ENCODE data around the gene PRKRA.

DNA sequence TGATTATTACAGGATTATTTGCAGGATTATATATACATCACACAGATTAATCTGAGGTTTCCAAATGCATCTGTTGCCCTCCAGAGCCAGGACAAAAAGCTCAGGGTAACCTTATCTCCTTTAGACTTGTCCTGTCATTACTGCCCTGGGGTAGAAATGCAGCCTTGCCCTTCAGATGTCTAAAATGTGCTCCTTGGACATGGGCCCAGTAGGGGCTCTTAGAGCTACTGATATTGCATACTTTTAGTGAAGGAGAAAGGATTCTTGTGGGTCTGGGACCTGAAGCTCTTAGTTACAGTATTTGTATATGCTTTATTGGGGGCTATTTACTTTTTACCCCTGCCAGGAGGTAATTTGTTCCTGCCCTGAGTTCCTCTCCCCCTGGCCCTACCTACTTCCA lies 56.1 kb downstream of the PRKRA start:
- TF ChIP-seq, protein P1, sequence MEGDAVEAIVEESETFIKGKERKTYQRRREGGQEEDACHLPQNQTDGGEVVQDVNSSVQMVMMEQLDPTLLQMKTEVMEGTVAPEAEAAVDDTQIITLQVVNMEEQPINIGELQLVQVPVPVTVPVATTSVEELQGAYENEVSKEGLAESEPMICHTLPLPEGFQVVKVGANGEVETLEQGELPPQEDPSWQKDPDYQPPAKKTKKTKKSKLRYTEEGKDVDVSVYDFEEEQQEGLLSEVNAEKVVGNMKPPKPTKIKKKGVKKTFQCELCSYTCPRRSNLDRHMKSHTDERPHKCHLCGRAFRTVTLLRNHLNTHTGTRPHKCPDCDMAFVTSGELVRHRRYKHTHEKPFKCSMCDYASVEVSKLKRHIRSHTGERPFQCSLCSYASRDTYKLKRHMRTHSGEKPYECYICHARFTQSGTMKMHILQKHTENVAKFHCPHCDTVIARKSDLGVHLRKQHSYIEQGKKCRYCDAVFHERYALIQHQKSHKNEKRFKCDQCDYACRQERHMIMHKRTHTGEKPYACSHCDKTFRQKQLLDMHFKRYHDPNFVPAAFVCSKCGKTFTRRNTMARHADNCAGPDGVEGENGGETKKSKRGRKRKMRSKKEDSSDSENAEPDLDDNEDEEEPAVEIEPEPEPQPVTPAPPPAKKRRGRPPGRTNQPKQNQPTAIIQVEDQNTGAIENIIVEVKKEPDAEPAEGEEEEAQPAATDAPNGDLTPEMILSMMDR (IDR thresholded peaks at IDR 0.05): no peak
- TF ChIP-seq POLR2A (IDR thresholded peaks at IDR 0.05) (no peak), POLR2AphosphoS5 (IDR thresholded peaks at IDR 0.05; ENCODE audit: insufficient read depth in 1 of 2, low read depth in 1 of 2) (no peak)
